Caco-2 (cell line): ENCODE results near the gene AP3S1. TPM values are rescaled to one million over a fixed set of nuclear protein-coding genes. Genes with fewer than 3 reads are reported as not detected.
"Not testable (repeated sequence)": the region's sequence is repeated elsewhere in the genome, so short reads cannot be mapped to it uniquely, and the experiment has no call there.

Experiments used
- BruUV-seq: library from RNA; stranded (reverse); fragments of 400-500 nt; replicated peaks from 2 replicates; lab custom pipeline; 2021; lab: Mats Ljungman, UMichigan
- CTCF ChIA-PET: fragments of 300-600 bp; sonication (Branson Sonifier 250); formaldehyde crosslinking; loops from one replicate; lab custom pipeline; 2022; ENCODE audit warnings: antibody characterized with exemption; lab: Charles Lee
- POLR2A ChIA-PET: fragments of 300-600 bp; sonication (Branson Sonifier 250); formaldehyde crosslinking; loops from one replicate; lab custom pipeline; 2022; ENCODE audit warnings: antibody characterized with exemption; lab: Charles Lee
- DNase-seq, 2 experiments: peaks; one replicate each; pipeline versions ENCODE4 v3.0.0 to v3.0.0-alpha.2; 2020 to 2022
- H3K27me3 ChIP-seq: replicated peaks from 2 replicates; pipeline ENCODE4 v1.6.0; 2011; ENCODE audit warnings: low read length; ENCODE audit not compliant: control insufficient read depth, insufficient read depth
- H3K36me3 ChIP-seq: 2 replicates; pipeline ENCODE4 v1.5.1; 2011; ENCODE audit warnings: low read length; ENCODE audit not compliant: control insufficient read depth, insufficient read depth
- H3K4me1 ChIP-seq: fragments of 250-450 bp; sonication (Bioruptor Pico); 2 replicates; pipeline ENCODE4 v1.5.1; 2020; ENCODE audit warnings: mild to moderate bottlenecking
- H3K4me3 ChIP-seq: 2 replicates; pipeline ENCODE4 v1.5.1; 2011; ENCODE audit warnings: low read depth, mild to moderate bottlenecking, control low read depth, low read length
- H3K9me3 ChIP-seq: fragments of 250-450 bp; sonication (Bioruptor Pico); 2 replicates; pipeline ENCODE4 v1.5.1; 2020; ENCODE audit warnings: mild to moderate bottlenecking, moderate library complexity
- H3K27ac Mint-ChIP-seq: one replicate; pipeline ENCODE4 v1.8.0; 2022; ENCODE audit warnings: mixed read lengths; ENCODE audit not compliant: unreplicated experiment
- H3K27me3 Mint-ChIP-seq: one replicate; pipeline ENCODE4 v1.8.0; 2022; ENCODE audit warnings: mixed read lengths; ENCODE audit not compliant: insufficient read depth, unreplicated experiment
- H3K36me3 Mint-ChIP-seq: one replicate; pipeline ENCODE4 v1.8.0; 2022; ENCODE audit warnings: mild to moderate bottlenecking, mixed read lengths; ENCODE audit not compliant: insufficient read depth, unreplicated experiment
- H3K4me1 Mint-ChIP-seq: one replicate; pipeline ENCODE4 v1.8.0; 2022; ENCODE audit warnings: low read depth, mixed read lengths; ENCODE audit not compliant: unreplicated experiment
- H3K4me3 Mint-ChIP-seq: one replicate; pipeline ENCODE4 v1.8.0; 2022; ENCODE audit warnings: mild to moderate bottlenecking, moderate library complexity, mixed read lengths; ENCODE audit not compliant: unreplicated experiment
- H3K9me3 Mint-ChIP-seq: one replicate; pipeline ENCODE4 v1.8.0; 2022; ENCODE audit warnings: mixed read lengths; ENCODE audit not compliant: unreplicated experiment
- CTCF ChIP-seq, 2 experiments: fragments of 200-600 bp in 1 of 2; IDR thresholded peaks; 1 replicate in 1 of 2; 2 replicates in 1 of 2; pipeline versions ENCODE4 v1.5.1 to v1.8.0; 2011 to 2022; ENCODE audit warnings: antibody characterized with exemption in 1 of 2, control low read depth in 1 of 2, inconsistent platforms in 1 of 2, low read depth in 1 of 2, low read length in 1 of 2, mild to moderate bottlenecking in 1 of 2, moderate library complexity in 1 of 2; ENCODE audit not compliant: insufficient read depth in 1 of 2, severe bottlenecking in 1 of 2, unreplicated experiment in 1 of 2
- intact Hi-C: fragments of 100-400 bp; cut with micrococcal nuclease; formaldehyde crosslinking; loops from one replicate; pipeline ENCODE4 v1.10.0; 2022; ENCODE audit not compliant: unreplicated experiment
- total RNA-seq: library from RNA; stranded (reverse); gene quantifications from 2 replicates; pipeline ENCODE4 v1.2.3, GENCODE V29; 2022

AP3S1 gene
- total RNA-seq, 1 experiment from 2014 or later: 104 TPM

GRCh38 chr5:115895821-115896220, 54.1 kb downstream of the AP3S1 start:
- no TSS peak for BruUV-seq
- no peak overlapping the region for H3K27ac Mint-ChIP-seq
- no peak overlapping the region for H3K4me3 Mint-ChIP-seq
- H3K36me3 Mint-ChIP-seq: peaks cover 11% of the 10 kb centered on the region
- no peak for TF ChIP-seq CTCF (IDR thresholded peaks at IDR 0.05; ENCODE audit: insufficient read depth in 1 of 2, low read depth in 1 of 2, low read length in 1 of 2, severe bottlenecking in 1 of 2, unreplicated experiment in 1 of 2)
- H3K4me1 Mint-ChIP-seq: no peaks in the 10 kb centered on the region
- Histone ChIP-seq H3K9me3 (no peaks in the 10 kb centered on the region), H3K36me3 (no peaks in the 10 kb centered on the region), H3K4me1 (no peaks in the 10 kb centered on the region), H3K4me3 (no peak overlapping the region), H3K27me3 (no peaks in the 10 kb centered on the region)
- DNase-seq: no peak
- H3K27me3 Mint-ChIP-seq: no peaks in the 10 kb centered on the region
- ChIA-PET POLR2A (no interaction called here), CTCF (no interaction called here)
- H3K9me3 Mint-ChIP-seq: no peaks in the 10 kb centered on the region
- intact Hi-C loops: no loop called here

- intact Hi-C loops: no loop called here
- TF ChIP-seq CTCF (IDR thresholded peaks at IDR 0.05; ENCODE audit: insufficient read depth in 1 of 2, low read depth in 1 of 2, low read length in 1 of 2, severe bottlenecking in 1 of 2, unreplicated experiment in 1 of 2): no peak
- H3K4me1 Mint-ChIP-seq: no peaks in the 10 kb centered on the region
- H3K36me3 ChIP-seq: no peaks in the 10 kb centered on the region
- H3K27ac Mint-ChIP-seq: no peak overlapping the region
- H3K9me3 ChIP-seq: no peaks in the 10 kb centered on the region
- H3K27me3 Mint-ChIP-seq: no peaks in the 10 kb centered on the region
- ChIA-PET CTCF (no interaction called here), POLR2A (no interaction called here)
- H3K4me3 ChIP-seq: no peak overlapping the region
- H3K9me3 Mint-ChIP-seq: no peaks in the 10 kb centered on the region
- no peaks in the 10 kb centered on the region for H3K27me3 ChIP-seq
- no peaks in the 10 kb centered on the region for H3K4me1 ChIP-seq
- no peak for DNase-seq
- no TSS peak for BruUV-seq
- H3K36me3 Mint-ChIP-seq: peaks cover 6% of the 10 kb centered on the region
- H3K4me3 Mint-ChIP-seq: no peak overlapping the region
Observed at GRCh38 chr5:115898656-115899055, 56.9 kb downstream of the AP3S1 start.

- no peaks in the 10 kb centered on the region for H3K9me3 Mint-ChIP-seq
- H3K4me3 Mint-ChIP-seq: no peak overlapping the region
- ChIA-PET CTCF (no interaction called here), POLR2A (no interaction called here)
- no peaks in the 10 kb centered on the region for H3K27me3 Mint-ChIP-seq
- no peaks in the 10 kb centered on the region for H3K4me1 Mint-ChIP-seq
- no peaks in the 10 kb centered on the region for H3K9me3 ChIP-seq
- no peaks in the 10 kb centered on the region for H3K27me3 ChIP-seq
- TF ChIP-seq CTCF (IDR thresholded peaks at IDR 0.05; ENCODE audit: insufficient read depth in 1 of 2, low read depth in 1 of 2, low read length in 1 of 2, severe bottlenecking in 1 of 2, unreplicated experiment in 1 of 2): no peak
- intact Hi-C loops: no loop called here
- no peak overlapping the region for H3K27ac Mint-ChIP-seq
- no peaks in the 10 kb centered on the region for H3K36me3 Mint-ChIP-seq
- H3K36me3 ChIP-seq: no peaks in the 10 kb centered on the region
- no peak for DNase-seq
- BruUV-seq: no TSS peak
- no peak overlapping the region for H3K4me3 ChIP-seq
- H3K4me1 ChIP-seq: no peaks in the 10 kb centered on the region
Observed at GRCh38 chr5:115907177-115907576, 65.4 kb downstream of the AP3S1 start.

- H3K4me3 ChIP-seq, H3K27me3 Mint-ChIP-seq, H3K9me3 ChIP-seq, H3K4me1 ChIP-seq, H3K9me3 Mint-ChIP-seq, H3K36me3 ChIP-seq, H3K4me1 Mint-ChIP-seq, CTCF ChIA-PET, POLR2A ChIA-PET, H3K27ac Mint-ChIP-seq, DNase-seq, H3K27me3 ChIP-seq, H3K36me3 Mint-ChIP-seq, H3K4me3 Mint-ChIP-seq: not testable (repeated sequence)
- intact Hi-C loops: loop anchor here (2.0 kb wide), 1 partner anchor 71 kb away; no protein-coding TSS in a partner anchor
- TSS peak; percentile 86 for BruUV-seq
Observed at GRCh38 chr5:115913623-115914400, 72.1 kb downstream of the AP3S1 start.
